Neural cell (in vitro differentiated cells): ENCODE measurements around the gene OR5L2. TPM values are rescaled to one million over a fixed set of nuclear protein-coding genes. Genes with fewer than 3 reads are reported as not detected.
"Not testable (repeated sequence)": the region's sequence is repeated elsewhere in the genome, so short reads cannot be mapped to it uniquely, and the experiment has no call there.

Experiments used
- H2AFZ ChIP-seq: fragments of 200-600, 300-800 bp; sonication (generic), shearing (Covaris generic); 2 replicates; pipeline ENCODE4 v1.6.0; 2014; ENCODE audit warnings: low read depth, mild to moderate bottlenecking, antibody characterized with exemption, low read length, moderate library complexity
- H3F3A ChIP-seq: fragments of 200-600 bp; shearing (Covaris generic); 2 replicates; pipeline ENCODE4 v1.6.1; 2016; ENCODE audit warnings: mild to moderate bottlenecking, moderate library complexity, mixed read lengths, antibody characterized with exemption, low read length; ENCODE audit not compliant: insufficient read depth, poor library complexity, severe bottlenecking
- H3K27ac ChIP-seq: fragments of 200-600, 300-800 bp; sonication (generic), shearing (Covaris generic); 2 replicates; pipeline ENCODE4 v1.5.1; 2014; ENCODE audit warnings: mild to moderate bottlenecking, low read length, moderate library complexity
- H3K27me3 ChIP-seq: fragments of 300-800, 200-600 bp; sonication (generic), shearing (Covaris generic); 2 replicates; pipeline ENCODE4 v1.6.0; 2014; ENCODE audit warnings: mild to moderate bottlenecking, low read depth, low read length, moderate library complexity; ENCODE audit not compliant: insufficient read depth
- H3K36me3 ChIP-seq: fragments of 300-800, 200-600 bp; sonication (generic), shearing (Covaris generic); 2 replicates; pipeline ENCODE4 v1.5.1; 2014; ENCODE audit warnings: mild to moderate bottlenecking, antibody characterized with exemption, low read length, moderate library complexity; ENCODE audit not compliant: insufficient read depth
- H3K4me2 ChIP-seq: fragments of 300-800, 200-600 bp; sonication (generic), shearing (Covaris generic); 2 replicates; pipeline ENCODE4 v1.6.0; 2014; ENCODE audit warnings: mild to moderate bottlenecking, low read length
- H3K4me3 ChIP-seq: fragments of 300-800, 200-600 bp; sonication (generic), shearing (Covaris generic); 2 replicates; pipeline ENCODE4 v1.5.1; 2014; ENCODE audit warnings: mild to moderate bottlenecking, low read length, moderate library complexity
- H3K79me2 ChIP-seq: fragments of 200-600 bp; shearing (Covaris generic); replicated peaks from 2 replicates; pipeline ENCODE4 v1.6.0; 2014; ENCODE audit warnings: mild to moderate bottlenecking, low read length, moderate library complexity; ENCODE audit not compliant: insufficient read depth
- H3K9ac ChIP-seq: fragments of 300-800, 200-600 bp; sonication (generic), shearing (Covaris generic); 2 replicates; pipeline ENCODE4 v1.6.1; 2016; ENCODE audit warnings: mild to moderate bottlenecking, low read length, mixed read lengths
- H3K9me2 ChIP-seq: fragments of 200-600 bp; shearing (Covaris generic); 2 replicates; pipeline ENCODE4 v1.6.1; 2016; ENCODE audit warnings: mild to moderate bottlenecking, low read length, mixed read lengths; ENCODE audit not compliant: insufficient read depth
- H3K9me3 ChIP-seq: fragments of 200-600, 300-800 bp; sonication (generic), shearing (Covaris generic); 2 replicates; pipeline ENCODE4 v1.6.1; 2016; ENCODE audit warnings: mild to moderate bottlenecking, mixed run types, low read length, moderate library complexity, mixed read lengths
- H4K20me1 ChIP-seq: fragments of 200-600 bp; shearing (Covaris generic); 2 replicates; pipeline ENCODE4 v1.6.1; 2016; ENCODE audit warnings: mild to moderate bottlenecking, mixed run types; ENCODE audit not compliant: insufficient read depth
- polyA plus RNA-seq: library from polyadenylated mRNA; depleted of rRNA; stranded (reverse); fragments of >200 nt; gene quantifications from 2 replicates; pipeline ENCODE4 v1.2.3, GENCODE V29; 2014
- small RNA-seq, 3 experiments: library from RNA; depleted of rRNA; stranded (forward); fragments of <200 nt; gene quantifications; one replicate each; pipeline ENCODE3, GENCODE V24; 2012

The OR5L2 gene
- polyA plus RNA-seq, 1 donor from 2014 or later = not detected

DNA sequence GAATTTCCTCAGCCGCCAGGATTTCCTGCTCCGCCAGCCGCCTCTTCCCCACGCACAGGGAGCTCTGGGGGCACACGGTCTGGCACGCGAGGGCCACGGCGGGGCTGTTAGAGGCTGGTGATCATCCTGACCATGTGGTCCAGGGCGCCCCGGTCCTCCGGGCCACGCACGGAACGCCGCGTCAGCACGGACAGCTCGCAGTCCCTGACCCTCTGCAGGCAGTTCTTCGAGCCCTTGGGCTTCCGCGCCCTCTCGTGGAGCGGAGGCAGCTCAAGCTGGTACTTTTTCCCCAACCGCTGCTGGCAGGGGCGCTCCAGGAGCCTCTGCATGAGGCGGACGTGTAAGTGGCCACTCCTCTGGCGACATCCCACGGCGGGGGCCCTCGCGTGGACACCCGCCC lies 46.1 kb downstream of the OR5L2 start:
- not testable (repeated sequence) for H3K79me2 ChIP-seq, H2AFZ ChIP-seq, H3K9ac ChIP-seq, H4K20me1 ChIP-seq, H3F3A ChIP-seq, H3K4me2 ChIP-seq, H3K9me3 ChIP-seq, H3K36me3 ChIP-seq, H3K27ac ChIP-seq, H3K4me3 ChIP-seq, H3K27me3 ChIP-seq, H3K9me2 ChIP-seq

Small RNA genes within 50 kb of the gene (small RNA-seq; reads per million reads assigned to genes)
- gene AC036111.3 = 0 reads per million in 3 experiments

Other genes starting within 250 kb of the OR5L2 start
- not detected in 2 replicates for gene OR4C11, start 219.6 kb upstream of the OR5L2 start, polyA plus RNA-seq
- gene OR4P4, start 192.1 kb upstream of the OR5L2 start, polyA plus RNA-seq = not detected in 2 replicates
- gene OR4S2, start 178.9 kb upstream of the OR5L2 start, polyA plus RNA-seq = not detected in 2 replicates
- not detected in 2 replicates for gene OR4C6, start 165.0 kb upstream of the OR5L2 start, polyA plus RNA-seq
- gene OR5D13, start 53.8 kb upstream of the OR5L2 start, polyA plus RNA-seq = not detected in 2 replicates
- gene OR5D14, start 31.7 kb upstream of the OR5L2 start, polyA plus RNA-seq = not detected in 2 replicates
- gene OR5L1, start 15.9 kb upstream of the OR5L2 start, polyA plus RNA-seq = not detected in 2 replicates
- gene OR5D18, start 7.6 kb upstream of the OR5L2 start, polyA plus RNA-seq = not detected in 2 replicates
- gene OR5D16, start 11.5 kb downstream of the OR5L2 start, polyA plus RNA-seq = not detected in 2 replicates
- gene TRIM51, start 56.1 kb downstream of the OR5L2 start, polyA plus RNA-seq = not detected in 2 replicates
- gene OR5W2, start 87.4 kb downstream of the OR5L2 start, polyA plus RNA-seq = not detected in 2 replicates
- not detected in 2 replicates for gene OR5I1, start 109.2 kb downstream of the OR5L2 start, polyA plus RNA-seq
- not detected in 2 replicates for gene OR10AG1, start 142.7 kb downstream of the OR5L2 start, polyA plus RNA-seq
- gene OR5F1, start 167.4 kb downstream of the OR5L2 start, polyA plus RNA-seq = not detected in 2 replicates
- not detected in 2 replicates for gene OR5AS1, start 200.4 kb downstream of the OR5L2 start, polyA plus RNA-seq